MM.1S (cell line): ENCODE results near the gene INPP5D.

ENCODE experiments used
- DNase-seq: peaks from one replicate; pipeline ENCODE4 v3.0.0-alpha.2; 2015
- H2AFZ ChIP-seq: fragments of 300-600 bp; sonication (generic); 2 replicates; pipeline ENCODE4 v1.6.0; 2016; ENCODE audit warnings: antibody characterized with exemption, low read length
- H3F3A ChIP-seq: fragments of 300-600 bp; sonication (generic); 2 replicates; pipeline ENCODE4 v1.6.1; 2016; ENCODE audit warnings: mild to moderate bottlenecking, antibody characterized with exemption, low read length, moderate library complexity, mixed read lengths; ENCODE audit not compliant: insufficient read depth
- H3K27ac ChIP-seq: fragments of 300-600 bp; sonication (generic); 2 replicates; pipeline ENCODE4 v1.5.1; 2016; ENCODE audit warnings: mild to moderate bottlenecking, low read length
- H3K27me3 ChIP-seq: fragments of 300-600 bp; sonication (generic); replicated peaks from 2 replicates; pipeline ENCODE4 v1.6.0; 2016; ENCODE audit warnings: low read length; ENCODE audit not compliant: insufficient read depth
- H3K36me3 ChIP-seq: fragments of 300-600 bp; sonication (generic); replicated peaks from 2 replicates; pipeline ENCODE4 v1.6.1; 2016; ENCODE audit warnings: mild to moderate bottlenecking, low read length, mixed read lengths; ENCODE audit not compliant: insufficient read depth
- H3K4me1 ChIP-seq: fragments of 300-600 bp; sonication (generic); 2 replicates; pipeline ENCODE4 v1.6.1; 2016; ENCODE audit warnings: low read length, mixed read lengths
- H3K4me2 ChIP-seq: fragments of 300-600 bp; sonication (generic); 2 replicates; pipeline ENCODE4 v1.6.0; 2016; ENCODE audit warnings: low read depth, low read length
- H3K4me3 ChIP-seq: fragments of 300-600 bp; sonication (generic); 2 replicates; pipeline ENCODE4 v1.5.1; 2016; ENCODE audit warnings: low read length, mixed read lengths
- H3K79me2 ChIP-seq: fragments of 300-600 bp; sonication (generic); 2 replicates; pipeline ENCODE4 v1.6.1; 2016; ENCODE audit warnings: mixed run types, low read length, mixed read lengths
- H3K9ac ChIP-seq: fragments of 300-600 bp; sonication (generic); 2 replicates; pipeline ENCODE4 v1.6.1; 2016; ENCODE audit warnings: low read length, mixed read lengths
- H3K9me2 ChIP-seq: fragments of 300-600 bp; sonication (generic); replicated peaks from 2 replicates; pipeline ENCODE4 v1.6.1; 2016; ENCODE audit warnings: mild to moderate bottlenecking, low read length, mixed read lengths; ENCODE audit not compliant: insufficient read depth
- H3K9me3 ChIP-seq: fragments of 300-600 bp; sonication (generic); replicated peaks from 2 replicates; pipeline ENCODE4 v1.6.1; 2016; ENCODE audit warnings: mild to moderate bottlenecking, low read length, mixed read lengths; ENCODE audit not compliant: insufficient read depth
- H4K20me1 ChIP-seq: fragments of 300-600 bp; sonication (generic); 2 replicates; pipeline ENCODE4 v1.6.1; 2016; ENCODE audit warnings: mild to moderate bottlenecking, low read length, moderate library complexity, mixed read lengths; ENCODE audit not compliant: insufficient read depth
- EZH2 ChIP-seq: fragments of 300-600 bp; sonication (generic); optimal IDR thresholded peaks from 2 replicates; pipeline ENCODE3; 2017; ENCODE audit warnings: low read depth, mild to moderate bottlenecking, antibody characterized with exemption, low read length, mixed read lengths
- EZH2phosphoT487 ChIP-seq: fragments of 300-600 bp; sonication (generic); IDR thresholded peaks from 2 replicates; pipeline ENCODE4 v1.6.1; 2018; ENCODE audit warnings: antibody characterized with exemption, low read length
- TF ChIP-seq, protein P1 (sequence below): fragments of 300-600 bp; sonication (generic); IDR thresholded peaks from 2 replicates; pipeline ENCODE4 v1.5.1; 2016; ENCODE audit warnings: antibody characterized with exemption, low read length, mixed read lengths

The INPP5D gene

DNA sequence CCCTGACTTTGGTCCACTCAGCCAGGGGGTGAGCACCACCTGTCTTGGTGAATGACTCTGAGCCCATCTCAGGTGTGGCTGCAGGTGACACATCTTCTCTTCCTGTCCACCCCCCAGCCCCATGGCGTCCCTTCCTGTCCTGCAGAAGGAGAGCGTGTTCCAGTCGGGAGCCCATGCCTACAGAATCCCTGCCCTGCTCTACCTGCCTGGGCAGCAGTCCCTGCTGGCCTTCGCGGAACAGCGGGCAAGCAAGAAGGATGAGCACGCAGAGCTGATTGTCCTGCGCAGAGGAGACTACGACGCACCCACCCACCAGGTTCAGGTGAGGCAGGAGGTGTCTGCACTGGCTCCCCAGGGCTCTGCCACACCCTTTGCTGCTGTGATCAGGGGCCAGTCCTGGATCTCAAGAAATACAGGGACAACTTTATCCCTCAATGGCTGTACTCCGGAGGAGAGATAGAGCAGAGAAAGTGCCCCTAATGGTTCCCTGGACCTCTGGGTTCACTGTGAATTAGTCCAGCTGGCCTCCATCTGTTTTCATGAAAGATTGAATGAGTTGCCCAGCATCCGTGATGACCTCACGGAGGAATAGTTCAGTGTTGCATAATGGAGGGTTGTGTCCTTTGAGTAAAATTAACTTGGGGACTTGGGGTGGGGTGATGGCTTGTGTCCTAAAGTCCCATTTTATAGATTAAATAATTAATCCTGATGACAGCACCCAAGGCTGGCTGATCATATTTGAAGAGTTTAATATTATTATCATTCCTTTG is 27.4 kb upstream of the INPP5D start, which contains the start of gene NEU2:
Gene NEU2 (plus strand): TSS at position 122 of the 770 bp plus-strand sequence. CDS start 0 bp downstream, at position 122.
- no peak within 1 kb of the TSS for H3K4me2 ChIP-seq
- no peak for DNase-seq

DNA sequence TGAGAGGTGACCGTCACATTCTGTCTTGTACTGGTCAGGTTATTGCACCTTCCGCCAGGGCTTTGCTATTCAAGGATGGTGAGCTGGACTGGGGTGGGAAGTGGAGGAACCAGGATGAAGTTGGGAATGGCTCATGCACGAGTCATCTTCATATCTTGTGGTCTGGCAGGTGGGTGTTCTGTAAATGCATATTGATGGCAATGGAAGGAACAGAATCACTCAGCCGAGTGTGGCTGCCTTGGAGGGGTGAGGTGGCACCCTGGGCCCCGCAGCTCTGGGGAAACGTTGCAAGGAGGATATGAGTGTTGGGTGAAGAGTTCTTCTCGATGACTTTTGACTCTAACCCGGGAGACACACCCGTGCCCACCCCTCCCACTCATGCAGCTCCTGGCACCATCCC is 26.5 kb upstream of the INPP5D start:
- Histone ChIP-seq H3K79me2 (no peaks in the 10 kb centered on the region), H3K9ac (no peak overlapping the region), H4K20me1 (no peaks in the 10 kb centered on the region), H3K4me2 (no peak overlapping the region), H3F3A (no peaks in the 10 kb centered on the region), H3K36me3 (no peaks in the 10 kb centered on the region), H3K4me1 (no peaks in the 10 kb centered on the region), H3K27ac (no peak overlapping the region), H3K9me3 (no peaks in the 10 kb centered on the region), H3K9me2 (no peaks in the 10 kb centered on the region), H3K4me3 (no peak overlapping the region), H3K27me3 (no peaks in the 10 kb centered on the region), H2AFZ (no peak overlapping the region)
- TF ChIP-seq, protein P1, sequence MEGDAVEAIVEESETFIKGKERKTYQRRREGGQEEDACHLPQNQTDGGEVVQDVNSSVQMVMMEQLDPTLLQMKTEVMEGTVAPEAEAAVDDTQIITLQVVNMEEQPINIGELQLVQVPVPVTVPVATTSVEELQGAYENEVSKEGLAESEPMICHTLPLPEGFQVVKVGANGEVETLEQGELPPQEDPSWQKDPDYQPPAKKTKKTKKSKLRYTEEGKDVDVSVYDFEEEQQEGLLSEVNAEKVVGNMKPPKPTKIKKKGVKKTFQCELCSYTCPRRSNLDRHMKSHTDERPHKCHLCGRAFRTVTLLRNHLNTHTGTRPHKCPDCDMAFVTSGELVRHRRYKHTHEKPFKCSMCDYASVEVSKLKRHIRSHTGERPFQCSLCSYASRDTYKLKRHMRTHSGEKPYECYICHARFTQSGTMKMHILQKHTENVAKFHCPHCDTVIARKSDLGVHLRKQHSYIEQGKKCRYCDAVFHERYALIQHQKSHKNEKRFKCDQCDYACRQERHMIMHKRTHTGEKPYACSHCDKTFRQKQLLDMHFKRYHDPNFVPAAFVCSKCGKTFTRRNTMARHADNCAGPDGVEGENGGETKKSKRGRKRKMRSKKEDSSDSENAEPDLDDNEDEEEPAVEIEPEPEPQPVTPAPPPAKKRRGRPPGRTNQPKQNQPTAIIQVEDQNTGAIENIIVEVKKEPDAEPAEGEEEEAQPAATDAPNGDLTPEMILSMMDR: no peak
- TF ChIP-seq EZH2phosphoT487 (no peak), EZH2 (no peak)
- DNase-seq: no peak

More for the DNA sequence above, 27.4 kb upstream of the INPP5D start, which contains the start of gene NEU2:
- Histone ChIP-seq H4K20me1 (no peaks in the 10 kb centered on the region), H3K27me3 (no peaks in the 10 kb centered on the region), H3K9me2 (no peaks in the 10 kb centered on the region), H3K9ac (no peak within 1 kb of the TSS), H3K9me3 (no peaks in the 10 kb centered on the region), H2AFZ (no peak within 1 kb of the TSS), H3K79me2 (no peaks in the 10 kb centered on the region), H3F3A (no peaks in the 10 kb centered on the region), H3K27ac (no peak within 1 kb of the TSS), H3K4me3 (no peak within 1 kb of the TSS), H3K4me1 (no peaks in the 10 kb centered on the region), H3K36me3 (no peaks in the 10 kb centered on the region)
- TF ChIP-seq EZH2phosphoT487: no peak
- TF ChIP-seq, protein P1: no peak
- TF ChIP-seq EZH2: no peak

DNA sequence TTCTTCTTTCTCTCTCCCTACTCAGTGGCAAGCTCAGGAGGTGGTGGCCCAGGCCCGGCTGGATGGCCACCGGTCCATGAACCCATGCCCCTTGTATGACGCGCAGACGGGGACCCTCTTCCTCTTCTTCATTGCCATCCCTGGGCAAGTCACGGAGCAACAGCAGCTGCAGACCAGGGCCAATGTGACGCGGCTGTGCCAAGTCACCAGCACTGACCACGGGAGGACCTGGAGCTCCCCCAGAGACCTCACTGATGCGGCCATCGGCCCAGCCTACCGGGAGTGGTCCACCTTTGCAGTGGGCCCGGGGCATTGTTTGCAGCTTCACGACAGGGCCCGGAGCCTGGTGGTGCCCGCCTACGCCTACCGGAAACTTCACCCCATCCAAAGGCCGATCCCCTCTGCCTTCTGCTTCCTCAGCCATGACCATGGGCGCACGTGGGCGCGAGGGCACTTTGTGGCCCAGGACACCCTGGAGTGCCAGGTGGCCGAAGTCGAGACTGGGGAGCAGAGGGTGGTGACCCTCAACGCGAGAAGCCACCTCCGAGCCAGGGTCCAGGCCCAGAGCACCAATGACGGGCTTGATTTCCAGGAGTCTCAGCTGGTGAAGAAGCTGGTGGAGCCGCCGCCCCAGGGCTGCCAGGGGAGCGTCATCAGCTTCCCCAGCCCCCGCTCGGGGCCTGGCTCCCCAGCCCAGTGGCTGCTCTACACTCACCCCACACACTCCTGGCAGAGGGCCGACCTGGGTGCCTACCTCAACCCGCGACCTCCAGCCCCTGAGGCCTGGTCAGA is 25.9 kb upstream of the INPP5D start:
- no peaks in the 10 kb centered on the region for H3K4me1 ChIP-seq
- no peaks in the 10 kb centered on the region for H3F3A ChIP-seq
- no peaks in the 10 kb centered on the region for H3K9me3 ChIP-seq
- no peaks in the 10 kb centered on the region for H3K27me3 ChIP-seq
- H3K9ac ChIP-seq: no peak overlapping the region
- H4K20me1 ChIP-seq: no peaks in the 10 kb centered on the region
- TF ChIP-seq, protein P1: no peak
- TF ChIP-seq EZH2phosphoT487 (no peak), EZH2 (no peak)
- H3K9me2 ChIP-seq: no peaks in the 10 kb centered on the region
- H3K27ac ChIP-seq: no peak overlapping the region
- no peak for DNase-seq
- H3K79me2 ChIP-seq: no peaks in the 10 kb centered on the region
- H3K4me2 ChIP-seq: no peak overlapping the region
- no peaks in the 10 kb centered on the region for H3K36me3 ChIP-seq
- no peak overlapping the region for H3K4me3 ChIP-seq
- no peak overlapping the region for H2AFZ ChIP-seq
